Fibroblast of lung (primary cell): ENCODE measurements around the gene CHN2. TPM values are rescaled to one million over a fixed set of nuclear protein-coding genes. Genes with fewer than 3 reads are reported as not detected.

ENCODE experiments used
- DNase-seq, 2 donors: peaks; one replicate each; pipeline versions ENCODE4 v3.0.0 to v3.0.0-alpha.2; 2010; ENCODE audit warnings: low read depth in 2 of 2
- H2AFZ ChIP-seq: 2 replicates; pipeline ENCODE4 v1.5.1; 2012; ENCODE audit warnings: low read length, control low read depth, inconsistent platforms
- H3K27ac ChIP-seq: 2 replicates; pipeline ENCODE4 v1.5.1; 2011; ENCODE audit warnings: low read length, control low read depth; ENCODE audit not compliant: insufficient read depth
- H3K27me3 ChIP-seq: 2 replicates; pipeline ENCODE4 v1.5.1; 2011; ENCODE audit warnings: mild to moderate bottlenecking, low read length; ENCODE audit not compliant: control insufficient read depth, insufficient read depth
- H3K36me3 ChIP-seq: 2 replicates; pipeline ENCODE4 v1.5.1; 2011; ENCODE audit warnings: low read length; ENCODE audit not compliant: control insufficient read depth, insufficient read depth
- H3K4me1 ChIP-seq: 2 replicates; pipeline ENCODE4 v1.5.1; 2011; ENCODE audit warnings: low read length; ENCODE audit not compliant: control insufficient read depth, insufficient read depth; ENCODE audit errors: extremely low read depth
- H3K4me2 ChIP-seq: 2 replicates; pipeline ENCODE4 v1.5.1; 2011; ENCODE audit warnings: low read length, control low read depth; ENCODE audit not compliant: insufficient read depth; ENCODE audit errors: extremely low read depth
- H3K4me3 ChIP-seq, 4 experiments: fragments of 200-600 bp in 1 of 4; sonication (generic) in 1 of 4; replicated peaks in 1 of 4; 2 replicates each; pipeline ENCODE4 v1.5.1; 2011 to 2016; ENCODE audit warnings: low read length in 4 of 4, low read depth in 3 of 4, mild to moderate bottlenecking in 3 of 4, control low read depth in 2 of 4, inconsistent platforms in 1 of 4, mixed read lengths in 1 of 4; ENCODE audit not compliant: insufficient read depth in 1 of 4; ENCODE audit errors: control extremely low read depth in 1 of 4
- H3K79me2 ChIP-seq: 2 replicates; pipeline ENCODE4 v1.5.1; 2012; ENCODE audit warnings: mild to moderate bottlenecking, low read length, inconsistent platforms; ENCODE audit not compliant: control insufficient read depth, insufficient read depth
- H3K9ac ChIP-seq: 2 replicates; pipeline ENCODE4 v1.5.1; 2011; ENCODE audit warnings: mild to moderate bottlenecking, low read length, control low read depth; ENCODE audit not compliant: insufficient read depth
- H3K9me3 ChIP-seq: 2 replicates; pipeline ENCODE4 v1.5.1; 2012; ENCODE audit warnings: low read depth, low read length; ENCODE audit not compliant: control insufficient read depth, insufficient read depth
- H4K20me1 ChIP-seq: 2 replicates; pipeline ENCODE4 v1.5.1; 2011; ENCODE audit warnings: low read length; ENCODE audit not compliant: control insufficient read depth, insufficient read depth; ENCODE audit errors: extremely low read depth
- CTCF ChIP-seq, 2 donors: IDR thresholded peaks in 1 of 2; conservative IDR thresholded peaks in 1 of 2; 1 replicate in 1 of 2; 2 replicates in 1 of 2; pipeline ENCODE4 v1.5.1; 2011 to 2012; ENCODE audit warnings: low read length in 2 of 2, control low read depth in 1 of 2, inconsistent platforms in 1 of 2, low read depth in 1 of 2, mild to moderate bottlenecking in 1 of 2
- EZH2 ChIP-seq: IDR thresholded peaks from 2 replicates; pipeline ENCODE4 v1.5.1; 2012; ENCODE audit warnings: low read length, control low read depth, mild to moderate bottlenecking; ENCODE audit errors: missing control alignments
- polyA plus RNA-seq, 2 donors: library from polyadenylated mRNA; depleted of rRNA in 1 of 2; stranded (reverse) in 1 of 2; unstranded in 1 of 2; fragments of >200 nt; gene quantifications; 2 replicates each; pipeline ENCODE4 v1.2.1, GENCODE V29; 2011 to 2012; ENCODE audit warnings: missing spikeins in 1 of 2
- total RNA-seq: library from RNA; depleted of rRNA; stranded (reverse); fragments of >200 nt; gene quantifications from 2 replicates; pipeline ENCODE4 v1.2.1, GENCODE V29; 2014

CHN2 gene
- total and polyA plus RNA-seq, 2 donors (not counting 1 experiment from before 2014, with no cell fraction given), result 0.33 to 0.53 TPM

GRCh38 chr7:29341156-29341555 lies 146.6 kb downstream of the CHN2 start:
- Histone ChIP-seq H4K20me1 (no peaks in the 10 kb centered on the region), H3K4me2 (no peak overlapping the region), H2AFZ (no peak overlapping the region), H3K27ac (no peak overlapping the region), H3K79me2 (no peaks in the 10 kb centered on the region), H3K4me1 (no peaks in the 10 kb centered on the region), H3K4me3 (no peak overlapping the region), H3K36me3 (no peaks in the 10 kb centered on the region), H3K27me3 (no peaks in the 10 kb centered on the region), H3K9ac (no peak overlapping the region), H3K9me3 (no peaks in the 10 kb centered on the region)
- no peak for TF ChIP-seq CTCF (conservative IDR thresholded peaks at IDR 0.05 in 1 of 2, IDR thresholded peaks at IDR 0.05 in 1 of 2; ENCODE audit: low read depth in 1 of 2, low read length in 2 of 2)
- no peak for TF ChIP-seq EZH2
- no peak for DNase-seq

DNA sequence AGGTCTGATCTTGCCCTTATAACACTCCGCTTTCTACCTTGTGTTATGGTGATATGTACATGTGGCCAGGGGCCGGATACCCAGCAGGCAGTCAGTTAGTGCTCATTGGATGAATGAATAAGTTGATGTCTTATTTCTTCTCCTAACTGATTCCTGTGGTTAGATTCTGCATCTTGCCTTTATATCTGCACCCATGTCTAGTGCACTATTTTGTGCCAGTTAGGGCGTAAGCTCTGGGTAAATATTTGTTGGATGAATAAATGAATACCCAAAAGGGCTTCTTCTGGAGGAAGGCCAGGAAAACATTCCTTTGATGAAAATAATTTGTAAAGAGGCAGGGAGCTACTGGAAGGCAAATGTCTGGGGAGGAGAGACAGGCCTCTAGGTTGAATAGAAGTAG lies 148.2 kb downstream of the CHN2 start:
- H4K20me1 ChIP-seq, result no peaks in the 10 kb centered on the region
- no peaks in the 10 kb centered on the region for H3K9me3 ChIP-seq
- no peak overlapping the region for H3K27ac ChIP-seq
- DNase-seq, result peak in 1 of 2 donors; percentile 70
- no peak overlapping the region for H2AFZ ChIP-seq
- H3K27me3 ChIP-seq, result no peaks in the 10 kb centered on the region
- no peak overlapping the region for H3K4me2 ChIP-seq
- TF ChIP-seq CTCF (conservative IDR thresholded peaks at IDR 0.05 in 1 of 2, IDR thresholded peaks at IDR 0.05 in 1 of 2; ENCODE audit: low read depth in 1 of 2, low read length in 2 of 2) (no peak), EZH2 (no peak)
- no peaks in the 10 kb centered on the region for H3K4me1 ChIP-seq
- no peaks in the 10 kb centered on the region for H3K36me3 ChIP-seq
- no peak overlapping the region for H3K9ac ChIP-seq
- H3K79me2 ChIP-seq, result no peaks in the 10 kb centered on the region
- H3K4me3 ChIP-seq, result no peak overlapping the region

GRCh38 chr7:29343399-29343798 lies 148.8 kb downstream of the CHN2 start:
- DNase-seq, result no peak
- H3K79me2 ChIP-seq, result no peaks in the 10 kb centered on the region
- H3K36me3 ChIP-seq, result no peaks in the 10 kb centered on the region
- no peak overlapping the region for H3K4me2 ChIP-seq
- no peaks in the 10 kb centered on the region for H3K27me3 ChIP-seq
- H2AFZ ChIP-seq, result no peak overlapping the region
- H4K20me1 ChIP-seq, result no peaks in the 10 kb centered on the region
- no peak overlapping the region for H3K27ac ChIP-seq
- no peak overlapping the region for H3K9ac ChIP-seq
- no peak overlapping the region for H3K4me3 ChIP-seq
- no peaks in the 10 kb centered on the region for H3K9me3 ChIP-seq
- no peaks in the 10 kb centered on the region for H3K4me1 ChIP-seq
- TF ChIP-seq CTCF (conservative IDR thresholded peaks at IDR 0.05 in 1 of 2, IDR thresholded peaks at IDR 0.05 in 1 of 2; ENCODE audit: low read depth in 1 of 2, low read length in 2 of 2) (no peak), EZH2 (no peak)
